GM19372 (cell line): ENCODE measurements around the gene THEMIS2.
"Not testable (repeated sequence)": the region's sequence is repeated elsewhere in the genome, so short reads cannot be mapped to it uniquely, and the experiment has no call there.

Experiments
- ATAC-seq: cut with Tn5 transposase; IDR thresholded peaks from one replicate; pipeline ENCODE4 v1.9.1; 2021; ENCODE audit warnings: mild to moderate bottlenecking, low read depth, moderate library complexity; ENCODE audit not compliant: unreplicated experiment

THEMIS2 gene

GRCh38 chr1:27862671-27863537, 9.4 kb upstream of the THEMIS2 start:
- no peak for ATAC-seq

- no peak for ATAC-seq
Measured at GRCh38 chr1:27863538-27863915, 8.8 kb upstream of the THEMIS2 start.

- ATAC-seq, result no peak
Measured at GRCh38 chr1:27864264-27864895, 8.0 kb upstream of the THEMIS2 start.

GRCh38 chr1:27865821-27866220, 6.5 kb upstream of the THEMIS2 start:
- ATAC-seq, result no peak

GRCh38 chr1:27868556-27868931, 3.8 kb upstream of the THEMIS2 start:
- no peak for ATAC-seq

- no peak for ATAC-seq
Measured at GRCh38 chr1:27868932-27869718, 3.2 kb upstream of the THEMIS2 start.

GRCh38 chr1:27869719-27870085, 2.6 kb upstream of the THEMIS2 start:
- no peak for ATAC-seq

- ATAC-seq, result not testable (repeated sequence)
Measured at GRCh38 chr1:27871076-27871475, 1.3 kb upstream of the THEMIS2 start.

GRCh38 chr1:27872802-27873551, 633 bp downstream of the THEMIS2 start:
- no peak for ATAC-seq

GRCh38 chr1:27873671-27874384, 1.5 kb downstream of the THEMIS2 start:
- no peak for ATAC-seq

- no peak for ATAC-seq
Measured at GRCh38 chr1:27876341-27877114, 4.2 kb downstream of the THEMIS2 start.

GRCh38 chr1:27877115-27877416, 4.7 kb downstream of the THEMIS2 start:
- ATAC-seq, result no peak

- no peak for ATAC-seq
Measured at GRCh38 chr1:27878039-27878438, 5.7 kb downstream of the THEMIS2 start.

- no peak for ATAC-seq
Measured at GRCh38 chr1:27878787-27879335, 6.5 kb downstream of the THEMIS2 start.

- ATAC-seq, result no peak
Measured at GRCh38 chr1:27879374-27880082, 7.2 kb downstream of the THEMIS2 start.

- ATAC-seq, result no peak
Measured at GRCh38 chr1:27882543-27882903, 10.2 kb downstream of the THEMIS2 start.

- ATAC-seq, result no peak
Measured at GRCh38 chr1:27883536-27883935, 11.2 kb downstream of the THEMIS2 start.
